Lower lobe of right lung (tissue), 2 donors: ENCODE measurements around the gene ZCCHC14. TPM values are rescaled to one million over a fixed set of nuclear protein-coding genes. Genes with fewer than 3 reads are reported as not detected.

Source experiments
- ATAC-seq, 2 donors: fragments of 200-7000 bp; cut with Tn5 transposase; one replicate each; pipeline ENCODE4 v1.9.1; 2020 to 2022; ENCODE audit warnings: mild to moderate bottlenecking in 2 of 2, moderate library complexity in 2 of 2
- DNase-seq: peaks from one replicate; pipeline ENCODE4 v3.0.0-alpha.2; 2020
- H3K27ac ChIP-seq: fragments of 200-600 bp; one replicate; pipeline ENCODE4 v1.8.0; 2022
- H3K27me3 ChIP-seq: fragments of 200-600 bp; one replicate; pipeline ENCODE4 v1.8.0; 2022; ENCODE audit warnings: low read depth
- H3K36me3 ChIP-seq: fragments of 200-600 bp; one replicate; pipeline ENCODE4 v1.8.0; 2022; ENCODE audit warnings: mild to moderate bottlenecking
- H3K4me1 ChIP-seq: fragments of 200-600 bp; one replicate; pipeline ENCODE4 v1.8.0; 2022
- H3K4me3 ChIP-seq: fragments of 200-600 bp; one replicate; pipeline ENCODE4 v1.8.0; 2022; ENCODE audit warnings: mild to moderate bottlenecking
- H3K9me3 ChIP-seq: fragments of 200-600 bp; one replicate; pipeline ENCODE4 v1.8.0; 2022
- intact Hi-C: fragments of 100-400 bp; cut with DNase I; formaldehyde crosslinking; loops from one replicate; pipeline ENCODE4 v1.11.0; 2022
- total RNA-seq: library from RNA; stranded (reverse); fragmentation: NEBNext Ultra II Directional; extraction: Animal tissue kit (Norgen Biotek cat#: 25700); gene quantifications from one replicate; pipeline ENCODE4 v1.2.1, GENCODE V29; 2021
- TF ChIP-seq, protein P1 (sequence below): fragments of 200-600 bp; IDR thresholded peaks from one replicate; pipeline ENCODE4 v1.8.0; 2022; ENCODE audit warnings: antibody characterized with exemption, mild to moderate bottlenecking
- donor health status: DM: no; HTN: yes; CAD: no; lungs with severe emphysema.

Gene ZCCHC14
- total RNA-seq, 1 donor from 2014 or later, result 23.9 TPM

DNA sequence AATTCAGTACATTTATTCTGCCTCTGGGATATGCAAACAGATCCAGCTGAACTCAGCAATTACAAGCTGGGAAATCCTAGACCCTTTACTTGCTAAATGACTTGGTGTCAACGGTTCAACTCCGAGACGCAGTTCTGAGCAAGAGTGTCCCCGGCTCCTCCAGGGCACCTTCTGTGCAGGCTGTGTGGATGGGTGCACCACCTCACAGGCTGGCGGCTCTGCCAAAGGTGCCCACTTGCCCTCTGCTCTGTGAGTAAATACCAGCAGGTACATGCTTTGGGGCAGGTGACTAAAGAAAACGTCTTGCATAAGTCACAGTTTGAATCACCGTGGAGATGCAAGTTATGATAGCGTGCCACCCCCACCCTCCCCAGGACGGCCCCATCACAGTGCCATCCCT lies 77.4 kb downstream of the ZCCHC14 start:
- intact Hi-C loops, result no loop called here
- no peak overlapping the region for H3K27ac ChIP-seq
- H3K4me1 ChIP-seq, result no peaks in the 10 kb centered on the region

DNA sequence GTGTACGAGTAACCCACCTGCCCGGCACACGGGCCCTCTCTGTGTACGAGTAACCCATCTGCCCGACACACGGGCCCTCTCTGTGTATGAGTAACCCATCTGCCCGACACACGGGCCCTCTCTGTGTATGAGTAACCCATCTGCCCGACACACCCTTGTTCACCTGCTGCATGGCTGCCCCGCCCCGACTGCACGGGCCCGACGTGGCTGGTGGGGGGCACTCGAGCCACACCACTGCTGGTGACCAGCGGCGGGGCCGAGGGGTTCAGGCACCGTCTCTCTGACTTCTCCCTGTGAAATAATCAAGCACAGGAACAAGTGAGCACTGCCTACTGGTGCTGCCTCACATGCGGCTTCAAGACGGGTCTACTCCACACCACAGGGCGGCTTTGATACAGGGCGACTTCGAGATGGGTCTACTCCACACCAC lies 78.6 kb downstream of the ZCCHC14 start:
- ATAC-seq (no peak), DNase-seq (no peak)
- intact Hi-C loops, result no loop called here
- H3K9me3 ChIP-seq, result no peaks in the 10 kb centered on the region
- TF ChIP-seq, protein P1, sequence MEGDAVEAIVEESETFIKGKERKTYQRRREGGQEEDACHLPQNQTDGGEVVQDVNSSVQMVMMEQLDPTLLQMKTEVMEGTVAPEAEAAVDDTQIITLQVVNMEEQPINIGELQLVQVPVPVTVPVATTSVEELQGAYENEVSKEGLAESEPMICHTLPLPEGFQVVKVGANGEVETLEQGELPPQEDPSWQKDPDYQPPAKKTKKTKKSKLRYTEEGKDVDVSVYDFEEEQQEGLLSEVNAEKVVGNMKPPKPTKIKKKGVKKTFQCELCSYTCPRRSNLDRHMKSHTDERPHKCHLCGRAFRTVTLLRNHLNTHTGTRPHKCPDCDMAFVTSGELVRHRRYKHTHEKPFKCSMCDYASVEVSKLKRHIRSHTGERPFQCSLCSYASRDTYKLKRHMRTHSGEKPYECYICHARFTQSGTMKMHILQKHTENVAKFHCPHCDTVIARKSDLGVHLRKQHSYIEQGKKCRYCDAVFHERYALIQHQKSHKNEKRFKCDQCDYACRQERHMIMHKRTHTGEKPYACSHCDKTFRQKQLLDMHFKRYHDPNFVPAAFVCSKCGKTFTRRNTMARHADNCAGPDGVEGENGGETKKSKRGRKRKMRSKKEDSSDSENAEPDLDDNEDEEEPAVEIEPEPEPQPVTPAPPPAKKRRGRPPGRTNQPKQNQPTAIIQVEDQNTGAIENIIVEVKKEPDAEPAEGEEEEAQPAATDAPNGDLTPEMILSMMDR, result no peak
- H3K36me3 ChIP-seq, result peaks cover 99% of the 10 kb centered on the region
- H3K4me1 ChIP-seq, result no peaks in the 10 kb centered on the region
- no peaks in the 10 kb centered on the region for H3K27me3 ChIP-seq
- H3K4me3 ChIP-seq, result no peak overlapping the region
- H3K27ac ChIP-seq, result no peak overlapping the region

More for the DNA sequence above, 77.4 kb downstream of the ZCCHC14 start:
- ATAC-seq, result no peak
- Histone ChIP-seq H3K4me3 (no peak overlapping the region), H3K27me3 (no peaks in the 10 kb centered on the region), H3K36me3 (peaks cover 99% of the 10 kb centered on the region), H3K9me3 (no peaks in the 10 kb centered on the region)
- DNase-seq, result no peak
- TF ChIP-seq, protein P1, result no peak

DNA sequence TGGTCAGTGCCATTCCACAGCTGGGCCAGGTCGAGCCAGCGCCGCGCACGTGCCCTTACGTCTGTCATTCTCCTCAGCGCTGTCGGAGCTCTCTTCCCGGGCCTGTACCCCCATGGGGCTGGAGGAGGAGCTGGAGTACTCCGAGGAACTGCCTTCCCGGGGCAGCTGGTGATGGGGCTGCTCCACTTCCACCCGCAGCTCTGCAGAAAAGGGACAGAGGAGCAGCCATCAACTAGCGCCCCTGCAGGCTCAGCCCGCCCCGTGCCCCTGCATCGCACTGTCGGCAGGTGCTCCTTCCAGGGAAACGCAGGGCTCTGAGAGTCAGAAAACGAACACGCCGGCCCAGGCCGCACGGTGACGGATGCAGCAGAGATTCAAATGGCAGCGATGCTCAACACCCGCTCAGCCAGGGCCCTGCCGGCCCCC lies 79.8 kb downstream of the ZCCHC14 start:
- TF ChIP-seq, protein P1, result no peak
- no peaks in the 10 kb centered on the region for H3K4me1 ChIP-seq
- ATAC-seq, result no peak
- DNase-seq, result no peak
- H3K36me3 ChIP-seq, result peaks cover 92% of the 10 kb centered on the region
- intact Hi-C loops, result no loop called here
- H3K27me3 ChIP-seq, result no peaks in the 10 kb centered on the region
- H3K27ac ChIP-seq, result no peak overlapping the region
- no peak overlapping the region for H3K4me3 ChIP-seq
- no peaks in the 10 kb centered on the region for H3K9me3 ChIP-seq

DNA sequence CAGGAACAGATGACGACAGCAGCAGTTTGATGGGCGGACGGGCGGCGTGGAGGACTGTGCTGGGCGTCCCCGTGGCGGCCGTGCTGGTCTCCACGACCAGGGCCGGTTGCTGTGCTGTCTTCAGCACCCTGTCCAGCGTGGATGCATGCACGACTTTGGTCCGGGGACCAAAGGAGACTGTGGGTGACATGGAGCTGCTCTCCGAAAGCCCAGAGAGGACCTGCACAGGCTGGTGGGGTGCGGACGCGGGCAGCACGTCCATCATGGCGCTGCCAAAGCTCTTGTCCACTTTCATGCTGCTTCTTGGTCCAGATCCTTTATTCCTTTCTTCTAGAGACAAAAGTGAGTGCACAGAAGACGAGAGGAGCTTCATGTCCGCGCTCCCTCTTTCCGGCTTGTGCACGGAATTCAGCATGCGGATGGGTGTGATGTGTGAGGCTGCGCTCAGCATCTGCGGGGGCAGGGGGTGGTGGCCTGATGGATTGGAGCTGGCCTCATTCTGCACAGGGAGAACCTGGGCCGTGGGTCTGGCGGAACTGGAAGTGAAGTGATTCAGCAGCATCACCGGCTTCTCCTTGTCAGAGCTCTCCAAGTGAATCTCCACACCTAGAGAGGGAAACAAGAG lies 80.3 kb downstream of the ZCCHC14 start:
- Histone ChIP-seq H3K4me1 (no peaks in the 10 kb centered on the region), H3K36me3 (peaks cover 91% of the 10 kb centered on the region), H3K27ac (no peak overlapping the region), H3K4me3 (no peak overlapping the region), H3K27me3 (no peaks in the 10 kb centered on the region), H3K9me3 (no peaks in the 10 kb centered on the region)
- TF ChIP-seq, protein P1, result no peak
- ATAC-seq, result no peak
- intact Hi-C loops, result no loop called here
- DNase-seq, result no peak

DNA sequence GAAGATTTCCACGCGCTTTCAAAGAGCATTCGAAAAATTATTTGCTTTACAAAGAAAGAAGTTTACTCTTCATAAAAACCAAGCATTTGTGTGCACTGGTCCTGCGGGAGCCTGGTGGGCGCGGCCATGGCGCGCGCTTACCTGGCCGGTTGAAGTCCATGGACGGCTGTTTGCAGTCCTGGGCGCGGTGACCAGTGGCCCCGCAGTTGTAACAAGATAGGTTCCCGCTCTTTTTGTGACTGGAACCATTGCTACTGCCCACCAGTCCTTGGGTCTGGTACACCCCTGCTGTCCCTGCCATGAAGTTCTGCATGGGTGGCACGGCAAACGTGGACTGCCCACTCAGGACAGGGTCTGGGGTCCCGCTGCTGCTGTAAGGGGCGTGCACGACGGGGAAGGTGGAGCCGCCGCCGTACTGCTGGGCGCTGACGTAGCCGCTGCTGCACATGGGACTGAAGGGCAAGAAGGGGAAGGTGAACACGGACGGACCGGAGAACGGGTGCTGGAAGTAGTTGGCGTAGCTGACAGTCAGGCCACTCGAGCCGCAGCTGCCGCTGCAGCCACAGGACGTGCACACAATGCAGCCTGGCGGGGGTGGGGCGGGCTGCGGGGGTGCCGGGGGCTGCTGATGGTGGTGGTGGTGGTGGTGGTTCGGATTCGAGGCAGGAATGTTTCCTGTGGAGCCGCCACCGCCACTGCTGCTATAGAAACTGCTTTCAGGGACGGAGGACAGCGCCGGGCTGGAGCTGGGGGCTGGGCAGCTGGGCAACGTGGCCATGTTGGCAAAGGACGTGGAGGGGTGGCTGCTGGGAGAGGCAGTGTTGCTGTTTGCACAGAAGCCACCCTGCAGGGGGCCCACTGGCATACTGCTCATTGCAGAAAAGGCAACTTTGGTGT lies 81.2 kb downstream of the ZCCHC14 start:
- no peak overlapping the region for H3K27ac ChIP-seq
- DNase-seq, result no peak
- no peak overlapping the region for H3K4me3 ChIP-seq
- peaks cover 91% of the 10 kb centered on the region for H3K36me3 ChIP-seq
- H3K27me3 ChIP-seq, result no peaks in the 10 kb centered on the region
- ATAC-seq, result no peak
- intact Hi-C loops, result no loop called here
- H3K4me1 ChIP-seq, result peaks cover 7% of the 10 kb centered on the region
- no peaks in the 10 kb centered on the region for H3K9me3 ChIP-seq
- TF ChIP-seq, protein P1, result no peak
